ENCODE data around the gene MSTO1.
"Not testable (repeated sequence)": the region's sequence is repeated elsewhere in the genome, so short reads cannot be mapped to it uniquely, and the experiment has no call there.

- TF ChIP-seq POLR2AphosphoS5 (IDR thresholded peaks at IDR 0.05); CTCF (IDR thresholded peaks at IDR 0.05); POLR2A (IDR thresholded peaks at IDR 0.05; ENCODE audit: low read depth); EP300 (IDR thresholded peaks at IDR 0.05): not testable (repeated sequence)
Observed at GRCh38 chr1:155599828-155600572, 10.0 kb upstream of the MSTO1 start.

All from esophagus muscularis mucosa (tissue), 4 donors.